GM18519 (cell line): Measurements from ENCODE around the gene APOBEC3C.
"Not testable (repeated sequence)": the region's sequence is repeated elsewhere in the genome, so short reads cannot be mapped to it uniquely, and the experiment has no call there.

Source experiments
- ATAC-seq: cut with Tn5 transposase; IDR thresholded peaks from one replicate; pipeline ENCODE4 v1.9.1; 2021; ENCODE audit warnings: mild to moderate bottlenecking, moderate library complexity; ENCODE audit not compliant: unreplicated experiment, low FRiP score

The APOBEC3C gene

DNA sequence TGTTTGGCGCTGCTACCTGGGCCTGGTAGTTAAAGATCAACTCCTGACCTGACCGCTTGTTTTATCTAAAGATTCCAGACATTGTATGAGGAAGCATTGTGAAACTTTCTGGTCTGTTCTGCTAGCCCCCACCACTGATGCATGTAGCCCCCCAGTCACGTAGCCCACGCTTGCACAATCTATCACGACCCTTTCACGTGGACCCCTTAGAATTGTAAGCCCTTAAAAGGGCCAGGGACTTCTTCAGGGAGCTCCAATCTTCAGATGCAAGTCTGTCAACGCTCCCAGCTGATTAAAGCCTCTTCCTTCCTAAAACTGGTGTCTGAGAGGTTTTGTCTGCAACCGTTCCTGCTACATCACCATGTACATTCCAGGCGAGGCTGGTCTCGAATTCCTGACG lies 41.6 kb downstream of the APOBEC3C start:
- no peak for ATAC-seq

DNA sequence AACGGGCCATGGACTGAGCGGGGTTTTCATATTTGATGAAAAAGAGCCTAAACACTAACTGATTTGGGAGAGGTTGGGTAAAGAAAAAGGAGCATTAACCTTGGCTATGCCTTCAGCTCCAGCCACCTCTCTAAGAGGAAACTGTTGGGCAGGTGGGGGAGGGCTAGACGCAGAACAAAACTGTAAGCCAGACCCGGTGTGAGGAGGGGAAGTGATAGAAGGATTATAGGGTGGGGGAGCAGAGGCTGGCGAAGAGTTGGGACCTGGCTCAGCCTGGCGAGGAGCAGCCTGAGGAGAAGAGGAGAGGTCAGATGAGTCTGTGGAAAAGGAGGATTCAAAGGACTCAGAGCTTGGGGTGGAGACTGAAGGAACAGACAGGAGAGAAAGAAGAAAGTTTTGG lies 47.2 kb downstream of the APOBEC3C start:
- not testable (repeated sequence) for ATAC-seq

DNA sequence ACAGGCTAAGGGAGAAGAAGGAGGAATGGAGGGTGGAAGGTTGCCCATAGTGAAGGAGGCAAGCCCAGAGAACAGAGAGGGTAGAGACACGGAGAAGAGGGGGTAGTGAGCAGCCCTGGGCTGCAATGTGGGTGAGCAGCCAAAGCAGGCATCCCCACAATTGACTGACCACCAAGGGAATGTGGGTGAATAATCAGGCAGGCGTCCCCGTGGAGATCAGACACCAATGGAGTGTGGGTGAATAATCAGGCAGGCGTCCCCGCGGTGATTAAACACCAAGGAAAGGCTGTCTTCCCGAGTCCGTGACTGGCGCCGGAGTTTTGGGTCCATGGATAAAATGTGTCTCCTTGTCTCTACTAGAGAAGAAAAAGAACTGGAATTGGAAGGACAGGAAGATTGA lies 47.9 kb downstream of the APOBEC3C start:
- ATAC-seq, result not testable (repeated sequence)

DNA sequence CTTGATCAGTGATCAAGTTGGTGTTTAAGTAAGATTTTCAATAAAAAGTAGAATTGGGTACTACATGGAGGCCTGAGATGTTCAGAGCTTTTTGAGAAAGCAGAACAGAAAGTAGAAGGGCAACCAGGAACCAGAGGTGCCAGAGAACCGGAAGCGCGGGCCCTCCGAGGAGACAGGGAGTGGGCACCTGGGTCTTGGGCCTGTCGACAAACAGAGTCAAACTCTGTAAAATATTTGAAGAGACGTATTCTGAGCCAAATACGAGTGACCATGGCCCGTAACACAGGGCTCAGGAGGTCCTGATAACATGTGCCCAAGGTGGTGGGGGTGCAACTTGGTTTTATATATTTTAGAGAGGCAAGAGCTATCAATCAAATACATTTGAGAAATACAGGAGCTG lies 49.8 kb downstream of the APOBEC3C start:
- ATAC-seq, result not testable (repeated sequence)

DNA sequence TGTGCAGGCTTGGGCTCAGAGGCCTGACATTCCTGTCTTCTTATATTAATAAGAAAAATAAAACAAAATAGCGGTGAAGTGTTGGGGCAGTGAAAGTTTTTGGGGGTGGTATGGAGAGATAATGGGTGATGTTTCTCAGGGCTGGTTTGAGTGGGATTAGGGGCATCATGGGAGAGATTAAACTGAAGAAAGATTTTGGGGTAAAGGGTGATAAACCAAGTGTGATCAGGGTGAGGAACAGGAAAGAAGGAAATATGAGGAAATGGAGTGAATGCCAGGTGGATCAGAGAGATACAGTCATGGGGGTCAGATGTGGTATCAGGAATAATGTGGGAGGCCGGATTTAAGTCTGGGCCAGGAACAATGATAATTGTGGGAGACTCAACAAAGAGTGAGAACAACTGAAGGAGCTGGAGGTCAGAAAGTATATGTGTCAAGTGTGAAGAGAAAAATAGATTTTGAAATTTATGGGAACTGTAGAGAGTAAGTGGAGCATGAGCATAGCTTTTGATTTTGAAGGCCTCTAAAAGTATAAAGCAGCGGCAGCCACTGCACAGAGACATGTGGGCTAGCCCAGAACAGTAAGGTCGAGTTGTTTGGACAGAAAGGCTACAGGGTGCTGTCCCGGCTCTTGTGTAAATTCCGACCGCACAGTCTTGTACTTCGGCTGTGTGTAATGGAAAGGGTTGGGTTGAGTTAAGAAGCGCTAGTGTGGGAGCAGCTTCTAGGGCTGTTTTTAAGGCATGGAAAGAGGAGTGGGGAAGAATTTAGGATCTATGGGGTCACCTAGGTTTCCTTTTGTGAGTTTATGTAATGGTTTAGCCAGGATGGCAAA lies 52.6 kb downstream of the APOBEC3C start:
- not testable (repeated sequence) for ATAC-seq

DNA sequence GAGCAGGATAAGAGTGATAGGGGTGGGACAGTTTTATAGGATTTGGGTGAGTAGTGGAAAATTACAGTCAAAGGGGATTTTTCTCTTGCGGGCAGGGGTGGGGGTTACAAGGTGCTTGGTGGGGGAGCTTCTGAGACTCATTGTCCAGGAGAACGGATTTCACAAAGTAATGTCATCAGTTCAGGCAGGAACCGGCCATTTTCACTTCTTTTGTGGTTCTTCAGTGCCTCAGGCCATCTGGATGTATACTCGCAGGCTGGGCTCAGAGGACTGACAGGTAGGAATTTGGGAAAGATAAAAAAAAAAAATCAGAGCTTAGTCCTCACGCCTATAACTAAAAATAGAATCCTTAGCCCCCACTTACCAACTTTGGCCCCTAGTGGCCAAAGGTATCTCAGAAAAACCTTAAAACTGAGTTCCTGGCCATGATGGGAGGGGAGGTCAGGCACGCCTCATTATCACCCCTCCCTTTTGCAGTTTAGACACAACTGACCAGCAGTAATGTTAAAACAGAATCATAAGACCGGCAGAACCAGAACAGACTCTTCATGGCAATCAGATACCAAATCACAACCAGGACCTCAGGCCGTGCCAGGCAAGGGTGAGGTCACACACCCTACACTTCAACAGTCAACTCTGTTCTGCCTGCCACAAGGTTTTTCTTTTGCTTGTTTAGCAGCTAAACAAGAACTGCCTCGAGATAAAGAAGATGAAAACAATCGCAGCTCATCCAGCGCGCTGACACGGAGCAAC lies 54.2 kb downstream of the APOBEC3C start:
- ATAC-seq, result no peak
